K562 (cell line): ENCODE measurements around the gene TM7SF2. TPM values are rescaled to one million over a fixed set of nuclear protein-coding genes. Genes with fewer than 3 reads are reported as not detected.

Experiments
- ATAC-seq: fragments of 200-7000 bp; cut with Tn5 transposase; 3 replicates; pipeline ENCODE4 v1.9.1; 2020; ENCODE audit warnings: moderate library complexity
- BruUV-seq: library from RNA; stranded (reverse); fragments of 400-500 nt; replicated peaks from 2 replicates; lab custom pipeline; 2021; lab: Mats Ljungman, UMichigan
- CTCF ChIA-PET: fragments of 300-600 bp; formaldehyde crosslinking; extraction: SDS; loops from one replicate; lab custom pipeline; 2021; ENCODE audit warnings: low intra/inter-chr PET ratio; lab: Yijun Ruan, JAX
- POLR2A ChIA-PET: fragments of 300-600, 350-650 bp; sonication (Branson Sonifier 250); formaldehyde crosslinking; extraction: SDS; loops from one replicate; lab custom pipeline; 2021; ENCODE audit warnings: antibody characterized with exemption, inconsistent platforms; lab: Yijun Ruan, JAX
- DNase-seq, 4 experiments: peaks; one replicate each; pipeline versions ENCODE4 v3.0.0 to v3.0.0-alpha.2; 2011 to 2018; ENCODE audit warnings: low spot score in 3 of 4, mixed read lengths in 3 of 4; ENCODE audit errors: extremely low read depth in 1 of 4
- FAIRE-seq: peaks from 2 replicates; lab custom pipeline; 2011; peaks lifted over from hg19 to GRCh38; lab: Jason Lieb, UNC
- H2AFZ ChIP-seq: 2 replicates; pipeline ENCODE4 v1.6.0; 2011; ENCODE audit warnings: low read depth, low read length, control low read depth, inconsistent platforms
- H3K27ac ChIP-seq: fragments of 200-600 bp; 3 replicates; pipeline ENCODE4 v1.8.0; 2011; ENCODE audit warnings: low read depth, mild to moderate bottlenecking, control low read depth, inconsistent platforms, low read length, moderate library complexity, mixed read lengths; ENCODE audit errors: extremely low read depth
- H3K27me3 ChIP-seq, 2 experiments: fragments of 300-600 bp in 1 of 2; 2 replicates in 1 of 2; 3 replicates in 1 of 2; pipeline versions ENCODE4 v1.6.0 to v1.8.0; 2011; ENCODE audit warnings: inconsistent platforms in 2 of 2, low read length in 2 of 2, mild to moderate bottlenecking in 1 of 2, mixed read lengths in 1 of 2, moderate library complexity in 1 of 2; ENCODE audit not compliant: control insufficient read depth in 2 of 2, insufficient read depth in 2 of 2
- H3K36me3 ChIP-seq: fragments of 300-600 bp; 3 replicates; pipeline ENCODE4 v1.8.0; 2011; ENCODE audit warnings: mild to moderate bottlenecking, low read length, inconsistent platforms; ENCODE audit not compliant: control insufficient read depth, insufficient read depth
- H3K4me1 ChIP-seq, 2 experiments: fragments of 200-600 bp in 1 of 2; replicated peaks in 1 of 2; 2 replicates in 1 of 2; 3 replicates in 1 of 2; pipeline versions ENCODE4 v1.5.1 to v1.8.0; 2011; ENCODE audit warnings: inconsistent platforms in 2 of 2, low read length in 2 of 2, mild to moderate bottlenecking in 1 of 2, mixed read lengths in 1 of 2, moderate library complexity in 1 of 2; ENCODE audit not compliant: control insufficient read depth in 2 of 2, insufficient read depth in 2 of 2
- H3K4me2 ChIP-seq: 2 replicates; pipeline ENCODE4 v1.6.1; 2011; ENCODE audit warnings: low read length, control low read depth, inconsistent platforms, mixed read lengths; ENCODE audit not compliant: insufficient read depth
- H3K4me3 ChIP-seq: fragments of 200-600 bp; sonication (generic), shearing (Covaris generic); 2 replicates; pipeline ENCODE4 v1.5.1; 2016; ENCODE audit warnings: control low read depth, inconsistent platforms
- H3K79me2 ChIP-seq: fragments of 200-600 bp; 3 replicates; pipeline ENCODE4 v1.8.0; 2011; ENCODE audit warnings: low read length, inconsistent platforms; ENCODE audit not compliant: control insufficient read depth, insufficient read depth
- H3K9ac ChIP-seq, 2 experiments: 2 replicates each; pipeline versions ENCODE4 v1.6.0 to v1.6.1; 2011; ENCODE audit warnings: low read depth in 2 of 2, low read length in 2 of 2, control low read depth in 1 of 2, inconsistent platforms in 1 of 2, mild to moderate bottlenecking in 1 of 2, mixed read lengths in 1 of 2; ENCODE audit not compliant: insufficient read depth in 1 of 2
- H3K9me1 ChIP-seq: one replicate; pipeline ENCODE4 v1.6.0; 2011; ENCODE audit warnings: inconsistent platforms, mild to moderate bottlenecking, low read length, moderate library complexity; ENCODE audit not compliant: control insufficient read depth, insufficient read depth
- H3K9me3 ChIP-seq: replicated peaks from 2 replicates; pipeline ENCODE4 v1.5.1; 2011; ENCODE audit warnings: low read depth, low read length, inconsistent platforms; ENCODE audit not compliant: control insufficient read depth, insufficient read depth
- H4K20me1 ChIP-seq: replicated peaks from 2 replicates; pipeline ENCODE4 v1.6.1; 2011; ENCODE audit warnings: low read length, inconsistent platforms, mixed read lengths; ENCODE audit not compliant: control insufficient read depth, insufficient read depth
- JUND ChIP-seq, 2 experiments: IDR thresholded peaks; 2 replicates in 1 of 2; 3 replicates in 1 of 2; pipeline ENCODE4 v1.6.1; 2011; ENCODE audit warnings: borderline replicate concordance in 2 of 2, low read depth in 2 of 2, low read length in 2 of 2, improper control_type of control experiment in 1 of 2, missing biosample characterization in 1 of 2, missing genetic modification characterization in 1 of 2, missing genetic modification reagents in 1 of 2
- MBD2 ChIP-seq: sonication (generic); IDR thresholded peaks from 2 replicates; pipeline ENCODE4 v1.6.1; 2016; ENCODE audit warnings: low read depth, borderline replicate concordance
- NCOA2 ChIP-seq, 2 experiments: fragments of 450-650 bp; IDR thresholded peaks; 2 replicates each; pipeline ENCODE4 v1.6.1; 2018; ENCODE audit warnings: mild to moderate bottlenecking in 2 of 2, moderate library complexity in 1 of 2; ENCODE audit not compliant: partially characterized antibody in 2 of 2
- POLR2B ChIP-seq: fragments of 450-650 bp; IDR thresholded peaks from 2 replicates; pipeline ENCODE4 v1.6.1; 2018; ENCODE audit warnings: low read depth; ENCODE audit not compliant: partially characterized antibody
- ZBTB17 ChIP-seq: fragments of 450-650 bp; formaldehyde crosslinking; IDR thresholded peaks from 2 replicates; pipeline ENCODE4 v1.4.0; 2020; ENCODE audit warnings: mild to moderate bottlenecking
- ZC3H4 ChIP-seq: sonication (generic); formaldehyde crosslinking; IDR thresholded peaks from 2 replicates; pipeline ENCODE4 v1.9.0; 2021; ENCODE audit warnings: missing genetic modification reagents, borderline replicate concordance
- ZNF12 ChIP-seq: sonication (generic); formaldehyde crosslinking; IDR thresholded peaks from 2 replicates; pipeline ENCODE4 v1.4.0; 2020; ENCODE audit warnings: mild to moderate bottlenecking, missing genetic modification reagents
- ZNF79 ChIP-seq: fragments of 250-450 bp; sonication (Bioruptor Pico); IDR thresholded peaks from 2 replicates; pipeline ENCODE4 v1.4.0; 2020; ENCODE audit warnings: low read depth, mild to moderate bottlenecking, moderate library complexity
- WGBS: fragments of 100-300 bp; shearing (Covaris generic); methylation state at CpG from one replicate; pipeline ENCODE4 v1.1.6; 2016; ENCODE audit warnings: low coverage, mixed read lengths; ENCODE audit not compliant: insufficient coverage; ENCODE audit errors: missing lambda C conversion rate; 5-methylcytosine and 5-hydroxymethylcytosine counted together
- in situ Hi-C: fragments of 300-500 bp; cut with MboI; formaldehyde crosslinking; loops from 4 replicates; pipeline ENCODE4 v1.15.0; 2018; ENCODE audit warnings: inconsistent platforms, mixed read lengths
- intact Hi-C: fragments of 100-400 bp; cut with micrococcal nuclease; formaldehyde crosslinking; loops from 2 replicates; pipeline ENCODE4 v1.14.2; 2022
- polyA plus RNA-seq, 8 experiments: library from polyadenylated mRNA; depleted of rRNA in 4 of 8; stranded (reverse) in 5 of 8; unstranded in 3 of 8; fragments of >200 nt; fragmentation: Nextera tagmentation in 2 of 8; fragmentation: Illumina TruSeq in 1 of 8; extraction: Ambion mirVana in 2 of 8; extraction: Trizol in 1 of 8; gene quantifications; 2 replicates each; pipeline versions ENCODE4 v1.2.1 to v1.2.3, GENCODE V29; 2011 to 2014; ENCODE audit warnings: inconsistent platforms in 1 of 8, missing spikeins in 1 of 8
- total RNA-seq, 7 experiments: library from RNA; depleted of rRNA in 6 of 7; stranded (reverse); fragments of >200 nt in 6 of 7; fragmentation: Illumina TruSeq in 2 of 7; extraction: Trizol in 2 of 7; gene quantifications; 2 replicates each; pipeline versions ENCODE4 v1.2.1 to v1.2.3, GENCODE V29; 2011 to 2021; ENCODE audit warnings: low replicate concordance in 1 of 7
- TF ChIP-seq, protein P1 (sequence below): fragments of 250-450 bp; sonication (Bioruptor Pico); IDR thresholded peaks from 2 replicates; pipeline ENCODE4 v1.4.0; 2020; ENCODE audit warnings: borderline replicate concordance
- TF ChIP-seq, protein P2 (sequence below): sonication (generic); formaldehyde crosslinking; IDR thresholded peaks from 2 replicates; pipeline ENCODE4 v1.8.0; 2022; ENCODE audit warnings: mild to moderate bottlenecking, missing genetic modification reagents

Gene TM7SF2
- total and polyA plus RNA-seq, 9 of the 15 experiments (the other 6 are each of a cell fraction or from before 2014, with no cell fraction given) = 1.2 to 22.0 (median 14.3) TPM

DNA sequence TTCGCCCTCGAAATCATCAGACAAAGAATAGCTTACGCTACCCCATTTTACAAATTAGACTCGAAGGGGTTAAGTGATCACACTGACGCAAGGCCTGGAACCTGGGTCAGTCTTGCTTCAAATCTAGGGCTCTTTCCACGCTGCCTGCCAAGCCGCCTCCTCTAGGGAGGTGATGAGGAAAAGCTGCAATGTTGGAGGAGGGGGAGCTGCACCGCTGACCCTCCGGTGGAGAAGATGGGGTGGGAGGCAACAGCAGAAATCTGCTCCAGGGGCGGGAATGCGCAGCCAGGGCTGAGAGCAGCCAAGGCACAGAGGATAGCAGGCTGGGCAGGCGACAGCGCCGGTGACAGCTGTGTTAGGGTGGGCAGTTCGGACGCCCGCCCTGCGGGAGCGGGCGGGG is 22.1 kb downstream of the TM7SF2 start (continued):
- no peak for TF ChIP-seq MBD2

GRCh38 chr11:65134240-65134951 is 22.7 kb downstream of the TM7SF2 start, which contains the start of gene SYVN1:
Gene SYVN1, minus strand, starts transcription at chr11:65134519. Its CDS starts 918 bp downstream, at chr11:65133601.
- in situ Hi-C loops (no loop called here), intact Hi-C loops (loop anchor here (2.0 kb wide), 2 partner anchors 34 to 46 kb away; partner anchors contain the start of gene CAPN1)
- ChIA-PET POLR2A (interaction anchor here (0.6 to 8.4 kb wide), 25 partner anchors 9 to 365 kb away, joined by 3 to 182 read pairs (median 5); partner anchors contain the start of genes CAPN1, FAU, MALAT1 and MRPL49), CTCF (interaction anchor here (0.6 kb wide), 1 partner anchor 47 kb away, joined by 3 read pairs; no protein-coding TSS in a partner anchor)
- Histone ChIP-seq H4K20me1 (peaks cover 7% of the 10 kb centered on the region; the same call in 1 of the 2 replicates), H3K27ac (peak within 1 kb of the TSS; percentile 98), H3K27me3 (no peaks in the 10 kb centered on the region; a peak in 1 of 5 replicates), H3K4me3 (peak within 1 kb of the TSS; percentile 96), H3K36me3 (peaks cover 37% of the 10 kb centered on the region), H3K4me2 (peak within 1 kb of the TSS; percentile 98), H3K9me3 (no peaks in the 10 kb centered on the region), H3K79me2 (peaks cover 41% of the 10 kb centered on the region), H3K9ac (peak within 1 kb of the TSS; percentile 98 to 99), H3K9me1 (peaks cover 4% of the 10 kb centered on the region), H3K4me1 (peaks cover 21 to 49% of the 10 kb centered on the region in 2 experiments; a peak in 4 of 5 replicates), H2AFZ (peak within 1 kb of the TSS; percentile 94)
- under 1% methylated on average over 52 of the region's 60 CpGs for WGBS
- no TSS peak for BruUV-seq
- ATAC-seq (peak; percentile 85), FAIRE-seq (no peak), DNase-seq (peak; percentile 91 to 94 (median 92))
- TF ChIP-seq NCOA2 (IDR thresholded peaks at IDR 0.05; ENCODE audit: partially characterized antibody in 2 of 2) = no peak
- peak; percentile 94 for TF ChIP-seq JUND (IDR thresholded peaks at IDR 0.05; ENCODE audit: borderline replicate concordance, low read depth, low read length)
- peak; percentile 45; the same call in 1 of the 3 replicates for TF ChIP-seq JUND (tag; IDR thresholded peaks at IDR 0.05; ENCODE audit: borderline replicate concordance, low read depth, low read length)
- peak; percentile 90 for TF ChIP-seq POLR2B
- TF ChIP-seq, protein P1, sequence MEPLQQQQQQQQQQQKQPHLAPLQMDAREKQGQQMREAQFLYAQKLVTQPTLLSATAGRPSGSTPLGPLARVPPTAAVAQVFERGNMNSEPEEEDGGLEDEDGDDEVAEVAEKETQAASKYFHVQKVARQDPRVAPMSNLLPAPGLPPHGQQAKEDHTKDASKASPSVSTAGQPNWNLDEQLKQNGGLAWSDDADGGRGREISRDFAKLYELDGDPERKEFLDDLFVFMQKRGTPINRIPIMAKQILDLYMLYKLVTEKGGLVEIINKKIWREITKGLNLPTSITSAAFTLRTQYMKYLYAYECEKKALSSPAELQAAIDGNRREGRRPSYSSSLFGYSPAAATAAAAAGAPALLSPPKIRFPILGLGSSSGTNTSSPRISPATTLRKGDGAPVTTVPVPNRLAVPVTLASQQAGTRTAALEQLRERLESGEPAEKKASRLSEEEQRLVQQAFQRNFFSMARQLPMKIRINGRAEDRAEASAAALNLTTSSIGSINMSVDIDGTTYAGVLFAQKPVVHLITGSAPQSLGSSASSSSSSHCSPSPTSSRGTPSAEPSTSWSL = no peak
- TF ChIP-seq ZBTB17 = no peak
- TF ChIP-seq ZNF12 = no peak; the same call in 1 of the 2 replicates
- no peak for TF ChIP-seq ZNF79 (CRISPR knock-in tag)
- no peak for TF ChIP-seq ZC3H4 (CRISPR knock-in tag)
- TF ChIP-seq, protein P2, sequence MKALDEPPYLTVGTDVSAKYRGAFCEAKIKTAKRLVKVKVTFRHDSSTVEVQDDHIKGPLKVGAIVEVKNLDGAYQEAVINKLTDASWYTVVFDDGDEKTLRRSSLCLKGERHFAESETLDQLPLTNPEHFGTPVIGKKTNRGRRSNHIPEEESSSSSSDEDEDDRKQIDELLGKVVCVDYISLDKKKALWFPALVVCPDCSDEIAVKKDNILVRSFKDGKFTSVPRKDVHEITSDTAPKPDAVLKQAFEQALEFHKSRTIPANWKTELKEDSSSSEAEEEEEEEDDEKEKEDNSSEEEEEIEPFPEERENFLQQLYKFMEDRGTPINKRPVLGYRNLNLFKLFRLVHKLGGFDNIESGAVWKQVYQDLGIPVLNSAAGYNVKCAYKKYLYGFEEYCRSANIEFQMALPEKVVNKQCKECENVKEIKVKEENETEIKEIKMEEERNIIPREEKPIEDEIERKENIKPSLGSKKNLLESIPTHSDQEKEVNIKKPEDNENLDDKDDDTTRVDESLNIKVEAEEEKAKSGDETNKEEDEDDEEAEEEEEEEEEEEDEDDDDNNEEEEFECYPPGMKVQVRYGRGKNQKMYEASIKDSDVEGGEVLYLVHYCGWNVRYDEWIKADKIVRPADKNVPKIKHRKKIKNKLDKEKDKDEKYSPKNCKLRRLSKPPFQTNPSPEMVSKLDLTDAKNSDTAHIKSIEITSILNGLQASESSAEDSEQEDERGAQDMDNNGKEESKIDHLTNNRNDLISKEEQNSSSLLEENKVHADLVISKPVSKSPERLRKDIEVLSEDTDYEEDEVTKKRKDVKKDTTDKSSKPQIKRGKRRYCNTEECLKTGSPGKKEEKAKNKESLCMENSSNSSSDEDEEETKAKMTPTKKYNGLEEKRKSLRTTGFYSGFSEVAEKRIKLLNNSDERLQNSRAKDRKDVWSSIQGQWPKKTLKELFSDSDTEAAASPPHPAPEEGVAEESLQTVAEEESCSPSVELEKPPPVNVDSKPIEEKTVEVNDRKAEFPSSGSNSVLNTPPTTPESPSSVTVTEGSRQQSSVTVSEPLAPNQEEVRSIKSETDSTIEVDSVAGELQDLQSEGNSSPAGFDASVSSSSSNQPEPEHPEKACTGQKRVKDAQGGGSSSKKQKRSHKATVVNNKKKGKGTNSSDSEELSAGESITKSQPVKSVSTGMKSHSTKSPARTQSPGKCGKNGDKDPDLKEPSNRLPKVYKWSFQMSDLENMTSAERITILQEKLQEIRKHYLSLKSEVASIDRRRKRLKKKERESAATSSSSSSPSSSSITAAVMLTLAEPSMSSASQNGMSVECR = peak; percentile 97
